Vagina (tissue), 2 donors: ENCODE results near the gene FCMR. TPM values are rescaled to one million over a fixed set of nuclear protein-coding genes. Genes with fewer than 3 reads are reported as not detected.

Source experiments
- DNase-seq, 2 donors: peaks; one replicate each; pipeline ENCODE4 v3.0.0-alpha.2; 2017; ENCODE audit errors: extremely low spot score in 2 of 2
- H3K27ac ChIP-seq: fragments of 200-600 bp; sonication (generic); one replicate; pipeline ENCODE4 v1.5.1; 2019
- H3K27me3 ChIP-seq: fragments of 200-600 bp; sonication (generic); one replicate; pipeline ENCODE4 v1.5.1; 2019
- H3K36me3 ChIP-seq, 2 donors: fragments of 200-600 bp; sonication (generic); one replicate each; pipeline ENCODE4 v1.5.1; 2017 to 2019
- H3K4me1 ChIP-seq: fragments of 200-600 bp; sonication (generic); one replicate; pipeline ENCODE4 v1.5.1; 2019
- H3K4me3 ChIP-seq, 2 donors: fragments of 200-600 bp; sonication (generic); 1 replicate in 1 of 2; 2 replicates in 1 of 2; pipeline ENCODE4 v1.5.1; 2016 to 2019
- H3K9me3 ChIP-seq: fragments of 200-600 bp; sonication (generic); one replicate; pipeline ENCODE4 v1.5.1; 2019
- POLR2A ChIP-seq, 2 donors: fragments of 450-650 bp; IDR thresholded peaks; one replicate each; pipeline ENCODE4 v1.6.1; 2017; ENCODE audit warnings: antibody characterized with exemption in 2 of 2, mild to moderate bottlenecking in 2 of 2, moderate library complexity in 2 of 2
- POLR2AphosphoS5 ChIP-seq, 2 donors: sonication (generic); formaldehyde crosslinking; IDR thresholded peaks; one replicate each; pipeline ENCODE4 v1.9.0; 2017; ENCODE audit warnings: antibody characterized with exemption in 2 of 2, mild to moderate bottlenecking in 2 of 2, low read depth in 1 of 2; ENCODE audit not compliant: insufficient read depth in 1 of 2
- intact Hi-C: fragments of 100-400 bp; cut with DNase I; formaldehyde crosslinking; loops from one replicate; pipeline ENCODE4 v1.15.1; 2023
- total RNA-seq: library from RNA; depleted of rRNA; stranded (reverse); fragments of >200 nt; gene quantifications from one replicate; pipeline ENCODE4 v1.2.3, GENCODE V29; 2016
- TF ChIP-seq, protein P1 (sequence below), 3 experiments: fragments of 450-650 bp in 2 of 3; fragments of 200-600 bp in 1 of 3; sonication (generic) in 1 of 3; IDR thresholded peaks; one replicate each; pipeline ENCODE4 v1.5.1; 2017 to 2019; ENCODE audit warnings: antibody characterized with exemption in 3 of 3, mild to moderate bottlenecking in 2 of 3, moderate library complexity in 2 of 3

FCMR gene
- total RNA-seq, 1 donor from 2014 or later: 12.3 TPM

DNA sequence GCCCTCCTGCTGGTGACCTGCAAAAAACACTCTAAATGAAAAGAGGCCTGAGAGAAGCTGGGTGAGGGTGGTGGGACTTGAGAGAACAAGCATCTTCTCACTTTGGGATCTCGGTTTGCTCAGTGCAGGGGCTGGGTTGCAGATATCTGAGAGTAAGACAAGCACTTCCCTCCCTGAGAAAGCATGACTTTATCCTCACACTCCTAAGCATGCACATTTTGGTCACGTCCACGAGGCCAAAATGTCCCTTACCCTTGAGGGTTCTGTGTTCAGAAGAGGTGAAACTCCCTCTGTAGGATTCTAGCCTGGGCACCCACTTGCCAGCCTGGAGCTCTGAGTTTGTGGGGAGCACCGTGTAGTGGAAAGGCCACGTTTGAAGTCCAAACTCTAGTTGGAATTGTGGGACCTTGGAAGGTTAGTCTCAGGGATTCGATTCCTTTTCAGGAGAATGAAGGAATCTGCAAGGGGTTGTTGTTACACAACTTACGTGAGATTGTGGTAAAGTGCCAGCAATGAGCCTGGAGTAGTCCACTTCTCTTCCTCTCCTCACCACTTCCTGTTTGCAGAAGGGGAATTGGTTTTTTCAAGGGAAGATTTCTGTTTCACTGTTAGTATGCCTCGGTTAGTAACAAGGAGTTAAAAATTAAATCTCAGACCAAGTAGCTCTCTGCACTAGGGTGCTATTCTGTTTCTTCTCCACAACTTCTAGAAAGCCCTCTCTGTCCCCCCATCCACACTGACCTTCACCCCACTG is 45.5 kb upstream of the FCMR start:
- Histone ChIP-seq H3K9me3 (no peaks in the 10 kb centered on the region), H3K27ac (no peak overlapping the region), H3K4me3 (no peak overlapping the region), H3K36me3 (no peaks in the 10 kb centered on the region), H3K27me3 (no peaks in the 10 kb centered on the region), H3K4me1 (no peaks in the 10 kb centered on the region)
- DNase-seq: no peak
- intact Hi-C loops: no loop called here
- TF ChIP-seq, protein P1, sequence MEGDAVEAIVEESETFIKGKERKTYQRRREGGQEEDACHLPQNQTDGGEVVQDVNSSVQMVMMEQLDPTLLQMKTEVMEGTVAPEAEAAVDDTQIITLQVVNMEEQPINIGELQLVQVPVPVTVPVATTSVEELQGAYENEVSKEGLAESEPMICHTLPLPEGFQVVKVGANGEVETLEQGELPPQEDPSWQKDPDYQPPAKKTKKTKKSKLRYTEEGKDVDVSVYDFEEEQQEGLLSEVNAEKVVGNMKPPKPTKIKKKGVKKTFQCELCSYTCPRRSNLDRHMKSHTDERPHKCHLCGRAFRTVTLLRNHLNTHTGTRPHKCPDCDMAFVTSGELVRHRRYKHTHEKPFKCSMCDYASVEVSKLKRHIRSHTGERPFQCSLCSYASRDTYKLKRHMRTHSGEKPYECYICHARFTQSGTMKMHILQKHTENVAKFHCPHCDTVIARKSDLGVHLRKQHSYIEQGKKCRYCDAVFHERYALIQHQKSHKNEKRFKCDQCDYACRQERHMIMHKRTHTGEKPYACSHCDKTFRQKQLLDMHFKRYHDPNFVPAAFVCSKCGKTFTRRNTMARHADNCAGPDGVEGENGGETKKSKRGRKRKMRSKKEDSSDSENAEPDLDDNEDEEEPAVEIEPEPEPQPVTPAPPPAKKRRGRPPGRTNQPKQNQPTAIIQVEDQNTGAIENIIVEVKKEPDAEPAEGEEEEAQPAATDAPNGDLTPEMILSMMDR (IDR thresholded peaks at IDR 0.05): no peak
- TF ChIP-seq POLR2A (IDR thresholded peaks at IDR 0.05): no peak
- no peak for TF ChIP-seq POLR2AphosphoS5 (IDR thresholded peaks at IDR 0.05; ENCODE audit: insufficient read depth in 1 of 2, low read depth in 1 of 2)

DNA sequence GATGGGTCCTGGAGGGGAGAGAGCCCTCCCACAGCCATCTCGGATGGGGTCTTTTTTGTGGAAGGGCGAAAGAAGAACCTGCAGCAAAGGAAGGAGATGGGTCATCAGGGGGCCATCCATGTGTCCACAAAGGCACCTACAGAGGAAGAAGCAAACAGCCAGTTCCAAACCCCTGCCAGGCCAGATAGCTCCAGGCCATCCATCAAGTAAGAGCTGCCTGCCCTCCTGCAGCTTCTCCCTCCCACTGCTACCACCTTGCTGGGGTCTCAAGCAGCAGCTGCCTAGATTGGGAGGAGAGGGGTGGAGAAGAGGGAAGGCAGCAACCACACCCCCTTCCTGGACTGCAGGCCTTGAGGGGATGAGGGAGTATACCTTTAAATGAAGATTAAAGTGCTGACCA is 44.0 kb upstream of the FCMR start:
- no peaks in the 10 kb centered on the region for H3K36me3 ChIP-seq
- no peak for TF ChIP-seq POLR2AphosphoS5 (IDR thresholded peaks at IDR 0.05; ENCODE audit: insufficient read depth in 1 of 2, low read depth in 1 of 2)
- TF ChIP-seq POLR2A (IDR thresholded peaks at IDR 0.05): no peak
- TF ChIP-seq, protein P1 (IDR thresholded peaks at IDR 0.05): no peak
- intact Hi-C loops: no loop called here
- H3K27ac ChIP-seq: no peak overlapping the region
- no peaks in the 10 kb centered on the region for H3K9me3 ChIP-seq
- DNase-seq: no peak
- no peaks in the 10 kb centered on the region for H3K4me1 ChIP-seq
- no peak overlapping the region for H3K4me3 ChIP-seq
- no peaks in the 10 kb centered on the region for H3K27me3 ChIP-seq

DNA sequence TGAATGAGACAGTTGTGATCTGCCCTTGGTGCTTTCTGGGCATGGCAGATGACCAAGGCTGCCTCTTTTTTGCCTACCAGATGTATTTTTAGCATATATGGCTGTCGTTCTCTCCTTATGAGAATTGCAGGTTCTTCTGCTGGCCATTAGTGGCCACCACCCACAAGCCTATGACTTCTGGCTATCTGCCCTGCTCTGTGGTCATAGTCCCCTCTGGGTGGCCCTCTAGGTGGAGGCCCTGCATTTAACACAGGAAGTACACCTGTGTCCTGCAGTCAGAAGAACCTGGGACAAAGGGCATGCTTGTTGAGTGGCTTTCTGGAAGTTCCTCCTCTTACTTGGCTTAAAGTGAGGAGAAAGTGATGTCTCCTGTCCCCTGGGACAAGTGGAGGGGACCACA is 42.0 kb upstream of the FCMR start:
- H3K27me3 ChIP-seq: no peaks in the 10 kb centered on the region
- H3K27ac ChIP-seq: no peak overlapping the region
- H3K9me3 ChIP-seq: no peaks in the 10 kb centered on the region
- H3K4me1 ChIP-seq: no peaks in the 10 kb centered on the region
- no peaks in the 10 kb centered on the region for H3K36me3 ChIP-seq
- intact Hi-C loops: no loop called here
- DNase-seq: no peak
- no peak overlapping the region for H3K4me3 ChIP-seq
- TF ChIP-seq POLR2AphosphoS5 (IDR thresholded peaks at IDR 0.05; ENCODE audit: insufficient read depth in 1 of 2, low read depth in 1 of 2) (no peak), POLR2A (IDR thresholded peaks at IDR 0.05) (no peak)
- TF ChIP-seq, protein P1 (IDR thresholded peaks at IDR 0.05): no peak

DNA sequence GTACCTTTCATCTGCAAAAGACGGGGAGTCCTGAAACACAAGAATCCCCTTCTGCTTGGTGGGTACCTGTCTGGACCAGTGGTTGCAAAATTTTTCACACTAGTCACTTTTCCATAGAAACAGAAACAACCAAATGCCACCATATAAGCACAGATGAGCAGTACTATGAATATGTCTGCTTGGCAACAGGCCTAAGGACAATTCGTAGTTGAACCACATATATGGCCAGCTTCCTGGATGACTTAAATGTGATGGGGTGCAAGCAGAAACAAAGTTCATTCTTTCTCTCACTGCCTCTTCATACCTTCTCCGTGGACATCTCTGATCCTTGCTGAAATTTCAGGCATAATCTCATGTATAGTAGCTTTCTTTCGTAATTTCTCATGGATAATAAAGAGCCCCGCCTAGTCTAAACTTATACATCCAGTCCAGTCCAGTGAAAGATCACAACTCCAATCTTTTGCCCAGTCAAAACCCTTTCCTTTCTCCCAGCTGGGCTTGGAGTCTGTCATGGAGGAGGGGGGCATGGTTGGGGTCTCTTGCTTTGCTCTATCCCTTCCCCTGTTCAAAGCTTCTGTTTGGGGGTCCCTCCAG is 41.5 kb upstream of the FCMR start:
- no peak for DNase-seq
- Histone ChIP-seq H3K27me3 (no peaks in the 10 kb centered on the region), H3K27ac (no peak overlapping the region), H3K4me1 (no peaks in the 10 kb centered on the region), H3K36me3 (no peaks in the 10 kb centered on the region), H3K4me3 (no peak overlapping the region), H3K9me3 (no peaks in the 10 kb centered on the region)
- intact Hi-C loops: no loop called here
- TF ChIP-seq, protein P1 (IDR thresholded peaks at IDR 0.05): no peak
- TF ChIP-seq POLR2AphosphoS5 (IDR thresholded peaks at IDR 0.05; ENCODE audit: insufficient read depth in 1 of 2, low read depth in 1 of 2) (no peak), POLR2A (IDR thresholded peaks at IDR 0.05) (no peak)

DNA sequence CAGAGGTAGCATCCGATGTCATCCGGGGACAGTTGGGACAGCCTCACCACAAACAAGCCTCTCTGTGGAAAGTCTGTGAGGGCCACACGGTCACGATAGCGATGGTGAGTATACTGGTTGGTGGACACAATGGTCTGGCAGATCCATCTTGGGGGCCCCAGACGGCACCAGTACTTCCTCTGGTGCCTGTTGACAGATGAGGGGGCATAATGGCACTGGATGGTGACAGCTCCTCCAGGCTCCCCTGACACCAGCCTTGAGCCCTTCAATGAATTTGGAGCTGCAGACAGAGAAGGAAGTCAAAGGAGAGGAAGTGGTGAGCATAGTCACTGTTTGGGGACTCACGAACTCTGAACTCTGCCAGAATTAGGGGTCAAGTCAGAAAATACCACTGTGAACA is 40.5 kb upstream of the FCMR start:
- H3K27ac ChIP-seq: no peak overlapping the region
- no peaks in the 10 kb centered on the region for H3K27me3 ChIP-seq
- H3K9me3 ChIP-seq: no peaks in the 10 kb centered on the region
- no peaks in the 10 kb centered on the region for H3K4me1 ChIP-seq
- DNase-seq: no peak
- no peaks in the 10 kb centered on the region for H3K36me3 ChIP-seq
- TF ChIP-seq, protein P1 (IDR thresholded peaks at IDR 0.05): no peak
- no peak for TF ChIP-seq POLR2AphosphoS5 (IDR thresholded peaks at IDR 0.05; ENCODE audit: insufficient read depth in 1 of 2, low read depth in 1 of 2)
- TF ChIP-seq POLR2A (IDR thresholded peaks at IDR 0.05): no peak
- intact Hi-C loops: no loop called here
- no peak overlapping the region for H3K4me3 ChIP-seq
